HepG2 (cell line): ENCODE measurements around the gene PPM1H. TPM values are rescaled to one million over a fixed set of nuclear protein-coding genes. Genes with fewer than 3 reads are reported as not detected.

Experiments
- ADNP ChIP-seq: sonication (generic); formaldehyde crosslinking; IDR thresholded peaks from 2 replicates; pipeline ENCODE4 v1.4.0; 2020; ENCODE audit warnings: missing genetic modification reagents
- ATF5 ChIP-seq: sonication (generic); formaldehyde crosslinking; IDR thresholded peaks from 2 replicates; pipeline ENCODE4 v1.4.0; 2020; ENCODE audit warnings: mild to moderate bottlenecking, low read depth, missing genetic modification reagents
- CEBPZ ChIP-seq: IDR thresholded peaks from 2 replicates; pipeline ENCODE4 v1.6.1; 2012; ENCODE audit warnings: low read length, improper control_type of control experiment
- FOXC1 ChIP-seq: sonication (generic); formaldehyde crosslinking; IDR thresholded peaks from 2 replicates; pipeline ENCODE4 v1.8.0; 2022; ENCODE audit warnings: mild to moderate bottlenecking, missing genetic modification reagents, borderline replicate concordance
- HMGA1 ChIP-seq: sonication (generic); formaldehyde crosslinking; conservative IDR thresholded peaks from 2 replicates; pipeline ENCODE4 v1.4.0; 2020; ENCODE audit warnings: missing genetic modification reagents
- HOXA3 ChIP-seq: sonication (generic); formaldehyde crosslinking; IDR thresholded peaks from 2 replicates; pipeline ENCODE4 v1.5.0; 2020; ENCODE audit warnings: missing genetic modification reagents
- NPAS2 ChIP-seq: sonication (generic); formaldehyde crosslinking; IDR thresholded peaks from 2 replicates; pipeline ENCODE4 v1.8.0; 2022; ENCODE audit warnings: mild to moderate bottlenecking, missing genetic modification reagents, borderline replicate concordance
- PCBP1 ChIP-seq: fragments of 200-400 bp; formaldehyde crosslinking; IDR thresholded peaks from 2 replicates; pipeline ENCODE4 v1.6.1; 2017; ENCODE audit warnings: mild to moderate bottlenecking, low read depth, low read length, borderline replicate concordance
- PHF21A ChIP-seq: sonication (generic); formaldehyde crosslinking; IDR thresholded peaks from 2 replicates; pipeline ENCODE4 v1.5.0; 2020; ENCODE audit warnings: mild to moderate bottlenecking, missing genetic modification reagents
- PPARG ChIP-seq: conservative IDR thresholded peaks from 2 replicates; pipeline ENCODE4 v1.6.1; 2016; ENCODE audit warnings: missing biosample characterization, missing genetic modification reagents
- ZBTB38 ChIP-seq: sonication (generic); formaldehyde crosslinking; IDR thresholded peaks from 2 replicates; pipeline ENCODE4 v1.5.1; 2020; ENCODE audit warnings: mild to moderate bottlenecking, missing genetic modification reagents
- ZMYM4 ChIP-seq: sonication (generic); formaldehyde crosslinking; IDR thresholded peaks from 2 replicates; pipeline ENCODE4 v1.8.1; 2023; ENCODE audit warnings: mild to moderate bottlenecking, missing genetic modification reagents
- ZNF251 ChIP-seq: sonication (generic); formaldehyde crosslinking; IDR thresholded peaks from 2 replicates; pipeline ENCODE4 v1.9.0; 2021; ENCODE audit warnings: mild to moderate bottlenecking, missing genetic modification reagents
- ZNF318 ChIP-seq: sonication (generic); formaldehyde crosslinking; IDR thresholded peaks from 2 replicates; pipeline ENCODE4 v1.4.0; 2020; ENCODE audit warnings: mild to moderate bottlenecking, missing genetic modification reagents
- ZNF530 ChIP-seq: sonication (generic); formaldehyde crosslinking; IDR thresholded peaks from 2 replicates; pipeline ENCODE4 v1.5.0; 2020; ENCODE audit warnings: low read depth, mild to moderate bottlenecking, missing genetic modification reagents
- ZNF7 ChIP-seq: IDR thresholded peaks from 2 replicates; pipeline ENCODE4 v1.6.1; 2016; ENCODE audit warnings: missing biosample characterization, missing genetic modification reagents
- polyA plus RNA-seq, 8 experiments: library from polyadenylated mRNA; depleted of rRNA in 3 of 8; stranded (reverse) in 7 of 8; unstranded in 1 of 8; fragments of >200 nt; fragmentation: Illumina TruSeq in 4 of 8; extraction: Trizol in 4 of 8; gene quantifications; 2 replicates each; pipeline versions ENCODE4 v1.2.1 to v1.2.3, GENCODE V29; 2011 to 2016; ENCODE audit warnings: low read depth in 4 of 8, missing spikeins in 1 of 8, mixed read lengths in 1 of 8; ENCODE audit not compliant: insufficient read depth in 1 of 8
- total RNA-seq, 5 experiments: library from RNA; depleted of rRNA; stranded (reverse); fragments of >200 nt; fragmentation: Illumina TruSeq; extraction: Trizol; gene quantifications; 2 replicates each; pipeline ENCODE4 v1.2.3, GENCODE V29; 2016; ENCODE audit warnings: low read depth in 1 of 5
- TF ChIP-seq, protein P1 (sequence below): IDR thresholded peaks from 2 replicates; pipeline ENCODE4 v1.6.1; 2012; ENCODE audit warnings: low read depth, low read length, improper control_type of control experiment

The PPM1H gene
- total and polyA plus RNA-seq, 2 of the 13 experiments (the other 11 are each of a cell fraction or from before 2014, with no cell fraction given): 29.1 to 38.1 TPM

DNA sequence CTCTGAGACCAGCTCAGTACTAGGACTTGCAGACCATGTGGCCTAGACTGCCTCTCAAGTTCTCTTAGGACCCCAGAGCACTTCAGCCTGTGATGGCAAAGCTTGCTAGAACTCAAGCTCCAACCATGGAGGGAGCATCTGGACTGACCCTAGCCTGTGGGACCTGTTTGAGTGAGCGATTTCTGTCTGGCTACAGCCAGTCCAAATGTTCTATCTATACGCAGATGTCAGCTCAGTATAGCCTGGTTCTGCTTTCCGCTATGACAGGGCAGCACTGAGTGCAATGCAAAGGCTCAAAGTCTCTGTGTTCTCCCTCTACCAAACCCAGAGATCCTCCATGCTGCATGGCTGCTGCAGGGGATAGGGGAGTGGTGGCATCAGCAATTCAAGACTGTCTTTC lies 20.7 kb upstream of the PPM1H start (continued):
- 0 out of 2 replicates have a peak, but pooled peaks have one; percentile 71 for TF ChIP-seq ZNF318 (CRISPR knock-in tag)
- no peak for TF ChIP-seq ZNF7 (CRISPR knock-in tag)
- no peak for TF ChIP-seq ATF5 (CRISPR knock-in tag)
- no peak for TF ChIP-seq PPARG (CRISPR knock-in tag)
- TF ChIP-seq HMGA1: no peak
- TF ChIP-seq NPAS2: no peak
- TF ChIP-seq ZMYM4 (CRISPR knock-in tag): peak; percentile 38; the same call in 1 of the 2 replicates
- TF ChIP-seq PCBP1: no peak
- TF ChIP-seq ZNF251 (CRISPR knock-in tag): no peak
- TF ChIP-seq, protein P1, sequence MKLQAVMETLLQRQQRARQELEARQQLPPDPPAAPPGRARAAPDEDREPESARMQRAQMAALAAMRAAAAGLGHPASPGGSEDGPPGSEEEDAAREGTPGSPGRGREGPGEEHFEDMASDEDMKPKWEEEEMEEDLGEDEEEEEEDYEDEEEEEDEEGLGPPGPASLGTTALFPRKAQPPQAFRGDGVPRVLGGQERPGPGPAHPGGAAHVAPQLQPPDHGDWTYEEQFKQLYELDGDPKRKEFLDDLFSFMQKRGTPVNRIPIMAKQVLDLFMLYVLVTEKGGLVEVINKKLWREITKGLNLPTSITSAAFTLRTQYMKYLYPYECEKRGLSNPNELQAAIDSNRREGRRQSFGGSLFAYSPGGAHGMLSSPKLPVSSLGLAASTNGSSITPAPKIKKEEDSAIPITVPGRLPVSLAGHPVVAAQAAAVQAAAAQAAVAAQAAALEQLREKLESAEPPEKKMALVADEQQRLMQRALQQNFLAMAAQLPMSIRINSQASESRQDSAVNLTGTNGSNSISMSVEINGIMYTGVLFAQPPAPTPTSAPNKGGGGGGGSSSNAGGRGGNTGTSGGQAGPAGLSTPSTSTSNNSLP: no peak
- TF ChIP-seq ADNP: no peak
- no peak for TF ChIP-seq HOXA3
- peak; percentile 89 for TF ChIP-seq ZBTB38
- TF ChIP-seq ZNF530: no peak
- TF ChIP-seq PHF21A (CRISPR knock-in tag): 0 out of 2 replicates have a peak, but pooled peaks have one; percentile 17
- no peak for TF ChIP-seq CEBPZ
- TF ChIP-seq FOXC1 (CRISPR knock-in tag): no peak
